CD4-positive, alpha-beta T cell treated with Interleukin-12 subunit alpha and Interleukin-12 subunit beta, for 1 hour (primary cell): ENCODE data around the gene MAP3K7.

Source experiments
- DNase-seq: peaks from one replicate; pipeline ENCODE4 v3.0.0-alpha.2; 2020

MAP3K7 gene

GRCh38 chr6:90479603-90479926, 107.3 kb downstream of the MAP3K7 start:
- no peak for DNase-seq

- DNase-seq: peak; percentile 87
Observed at GRCh38 chr6:90478789-90479602, 107.9 kb downstream of the MAP3K7 start.

- DNase-seq: no peak
Observed at GRCh38 chr6:90478278-90478677, 108.6 kb downstream of the MAP3K7 start.

GRCh38 chr6:90477366-90477765, 109.5 kb downstream of the MAP3K7 start:
- DNase-seq: no peak

GRCh38 chr6:90472716-90473115, 114.2 kb downstream of the MAP3K7 start:
- DNase-seq: peak; percentile 43

GRCh38 chr6:90471263-90471662, 115.6 kb downstream of the MAP3K7 start:
- no peak for DNase-seq

GRCh38 chr6:90469906-90470305, 117.0 kb downstream of the MAP3K7 start:
- no peak for DNase-seq

GRCh38 chr6:90468859-90469258, 118.0 kb downstream of the MAP3K7 start:
- DNase-seq: no peak

- no peak for DNase-seq
Observed at GRCh38 chr6:90468080-90468479, 118.8 kb downstream of the MAP3K7 start.

- no peak for DNase-seq
Observed at GRCh38 chr6:90467546-90467945, 119.3 kb downstream of the MAP3K7 start.

GRCh38 chr6:90466154-90466940, 120.5 kb downstream of the MAP3K7 start:
- no peak for DNase-seq

- no peak for DNase-seq
Observed at GRCh38 chr6:90465686-90466085, 121.2 kb downstream of the MAP3K7 start.

GRCh38 chr6:90464507-90464906, 122.4 kb downstream of the MAP3K7 start:
- DNase-seq: no peak

- DNase-seq: no peak
Observed at GRCh38 chr6:90463874-90464273, 123.0 kb downstream of the MAP3K7 start.
